PC-3 (cell line): ENCODE data around the gene MYEOV.

ENCODE experiments used
- CTCF ChIP-seq: fragments of 300-600 bp; sonication (generic); conservative IDR thresholded peaks from 2 replicates; pipeline ENCODE4 v1.5.1; 2017; ENCODE audit warnings: antibody characterized with exemption, low read depth, mild to moderate bottlenecking, low read length
- EZH2 ChIP-seq: fragments of 300-600 bp; sonication (generic); IDR thresholded peaks from one replicate; pipeline ENCODE4 v1.6.1; 2017; ENCODE audit warnings: antibody characterized with exemption, mild to moderate bottlenecking, low read length; ENCODE audit not compliant: unreplicated experiment

- TF ChIP-seq EZH2 (no peak), CTCF (no peak)
Measured at GRCh38 chr11:69300120-69301060, 6.4 kb downstream of the MYEOV start.
